HCT116 (cell line): Measurements from ENCODE around the gene RTN4RL2. TPM values are rescaled to one million over a fixed set of nuclear protein-coding genes. Genes with fewer than 3 reads are reported as not detected.
"Not testable (repeated sequence)": the region's sequence is repeated elsewhere in the genome, so short reads cannot be mapped to it uniquely, and the experiment has no call there.

Experiments
- ATAC-seq: fragments of 200-7000 bp; cut with Tn5 transposase; 2 replicates; pipeline ENCODE4 v1.9.1; 2020; ENCODE audit warnings: mild to moderate bottlenecking, moderate library complexity
- BruUV-seq: library from RNA; stranded (reverse); fragments of 400-500 nt; replicated peaks from 2 replicates; lab custom pipeline; 2021; lab: Mats Ljungman, UMichigan
- CTCF ChIA-PET: fragments of 300-600 bp; sonication (Branson Sonifier 250); formaldehyde crosslinking; loops from one replicate; lab custom pipeline; 2021; ENCODE audit warnings: antibody characterized with exemption; lab: Charles Lee
- POLR2A ChIA-PET: fragments of 300-600, 350-600 bp; sonication (Branson Sonifier 250); formaldehyde crosslinking; loops from one replicate; lab custom pipeline; 2021; ENCODE audit warnings: antibody characterized with exemption; lab: Charles Lee
- RAD21 ChIA-PET, 2 experiments: fragments of 300-600 bp; sonication (Branson Sonifier 250); formaldehyde crosslinking; loops; one replicate each; lab custom pipeline; 2023; ENCODE audit warnings: low total read pairs in 2 of 2; ENCODE audit not compliant: uncharacterized antibody in 2 of 2, unreplicated experiment in 2 of 2, low non-redundant PET in 1 of 2; lab: Charles Lee
- DNase-seq: peaks from one replicate; pipeline ENCODE4 v3.0.0-alpha.2; 2010; ENCODE audit warnings: low read depth, low spot score
- H2AFZ ChIP-seq: fragments of 200-600 bp; shearing (Covaris generic), sonication (generic); 2 replicates; pipeline ENCODE4 v1.6.1; 2017; ENCODE audit warnings: low read depth, mixed run types, mixed read lengths, antibody characterized with exemption, low read length; ENCODE audit not compliant: poor library complexity, severe bottlenecking
- H3K27ac ChIP-seq: 2 replicates; pipeline ENCODE4 v1.5.1; 2012; ENCODE audit warnings: low read depth, low read length
- H3K27me3 ChIP-seq: fragments of 200-600 bp; sonication (generic); 2 replicates; pipeline ENCODE4 v1.6.1; 2016; ENCODE audit warnings: mixed run types, low read length, mixed read lengths; ENCODE audit not compliant: insufficient read depth
- H3K36me3 ChIP-seq, 2 experiments: fragments of 200-500 bp in 1 of 2; fragments of 200-600 bp in 1 of 2; sonication (Bioruptor generic) in 1 of 2; sonication (generic) in 1 of 2; 2 replicates each; pipeline versions ENCODE4 v1.5.1 to v1.6.1; 2014 to 2016; ENCODE audit warnings: low read length in 2 of 2, inconsistent platforms in 1 of 2, mixed read lengths in 1 of 2, mixed run types in 1 of 2; ENCODE audit not compliant: insufficient read depth in 2 of 2, control insufficient read depth in 1 of 2
- H3K4me1 ChIP-seq, 2 experiments: fragments of 200-600 bp in 1 of 2; sonication (generic) in 1 of 2; 2 replicates each; pipeline versions ENCODE4 v1.5.1 to v1.6.1; 2012 to 2017; ENCODE audit warnings: low read length in 2 of 2, inconsistent platforms in 1 of 2, mild to moderate bottlenecking in 1 of 2, mixed read lengths in 1 of 2, mixed run types in 1 of 2, moderate library complexity in 1 of 2; ENCODE audit not compliant: insufficient read depth in 2 of 2, control insufficient read depth in 1 of 2
- H3K4me2 ChIP-seq: fragments of 200-600 bp; sonication (generic); 2 replicates; pipeline ENCODE4 v1.6.1; 2017; ENCODE audit warnings: mixed run types, low read length, mixed read lengths
- H3K4me3 ChIP-seq, 2 experiments: fragments of 200-600 bp in 1 of 2; sonication (generic) in 1 of 2; replicated peaks in 1 of 2; 2 replicates each; pipeline ENCODE4 v1.5.1; 2011 to 2016; ENCODE audit warnings: low read length in 2 of 2, control low read depth in 1 of 2, low read depth in 1 of 2, mild to moderate bottlenecking in 1 of 2, mixed read lengths in 1 of 2, mixed run types in 1 of 2
- H3K79me2 ChIP-seq: fragments of 200-600 bp; sonication (generic); 2 replicates; pipeline ENCODE4 v1.6.1; 2017; ENCODE audit warnings: mild to moderate bottlenecking, mixed run types, low read length, moderate library complexity, mixed read lengths; ENCODE audit not compliant: insufficient read depth
- H3K9ac ChIP-seq: fragments of 200-600 bp; sonication (generic); 2 replicates; pipeline ENCODE4 v1.6.1; 2016; ENCODE audit warnings: low read length, mixed read lengths
- H3K9me2 ChIP-seq: fragments of 200-600 bp; sonication (generic), shearing (Covaris generic); 2 replicates; pipeline ENCODE4 v1.6.1; 2017; ENCODE audit warnings: mixed run types, mild to moderate bottlenecking, moderate library complexity; ENCODE audit not compliant: insufficient read depth
- H3K9me3 ChIP-seq, 2 experiments: fragments of 200-500 bp in 1 of 2; fragments of 200-600 bp in 1 of 2; sonication (Bioruptor generic) in 1 of 2; sonication (generic) in 1 of 2; 2 replicates each; pipeline ENCODE4 v1.6.1; 2014 to 2017; ENCODE audit warnings: low read length in 2 of 2, mixed read lengths in 2 of 2, inconsistent platforms in 1 of 2, low read depth in 1 of 2, mild to moderate bottlenecking in 1 of 2, mixed run types in 1 of 2, moderate library complexity in 1 of 2; ENCODE audit not compliant: control insufficient read depth in 1 of 2, insufficient read depth in 1 of 2
- H4K20me1 ChIP-seq: fragments of 200-600 bp; sonication (generic), shearing (Covaris generic); 2 replicates; pipeline ENCODE4 v1.6.1; 2017; ENCODE audit warnings: mixed run types, mild to moderate bottlenecking, moderate library complexity; ENCODE audit not compliant: insufficient read depth
- EGR1 ChIP-seq: IDR thresholded peaks from 2 replicates; pipeline ENCODE4 v1.6.1; 2012; ENCODE audit warnings: low read depth
- ELF1 ChIP-seq: IDR thresholded peaks from 2 replicates; pipeline ENCODE4 v1.6.1; 2012; ENCODE audit warnings: low read depth, borderline replicate concordance
- JUND ChIP-seq: IDR thresholded peaks from 2 replicates; pipeline ENCODE4 v1.6.1; 2012
- POLR2AphosphoS5 ChIP-seq: IDR thresholded peaks from 2 replicates; pipeline ENCODE4 v1.6.1; 2011; ENCODE audit warnings: mild to moderate bottlenecking, low read depth, low read length, moderate library complexity
- SIN3A ChIP-seq: IDR thresholded peaks from 2 replicates; pipeline ENCODE4 v1.6.1; 2012; ENCODE audit warnings: low read depth
- SP1 ChIP-seq: IDR thresholded peaks from 2 replicates; pipeline ENCODE4 v1.6.1; 2012; ENCODE audit warnings: low read depth
- SRF ChIP-seq: IDR thresholded peaks from 2 replicates; pipeline ENCODE4 v1.6.1; 2012; ENCODE audit warnings: low read depth
- intact Hi-C: fragments of 100-400 bp; cut with micrococcal nuclease; formaldehyde crosslinking; loops from 2 replicates; pipeline ENCODE4 v1.10.0; 2022
- total RNA-seq: library from RNA; stranded (reverse); gene quantifications from one replicate; pipeline ENCODE4 v1.2.1, GENCODE V29; 2021; ENCODE audit not compliant: unreplicated experiment
- TF ChIP-seq, protein P1 (sequence below): IDR thresholded peaks from 2 replicates; pipeline ENCODE4 v1.6.1; 2012
- TF ChIP-seq, protein P2 (sequence below): IDR thresholded peaks from 2 replicates; pipeline ENCODE4 v1.6.1; 2012; ENCODE audit warnings: low read depth
- TF ChIP-seq, protein P3 (sequence below): IDR thresholded peaks from 2 replicates; pipeline ENCODE4 v1.6.1; 2011; ENCODE audit warnings: mild to moderate bottlenecking, low read length, moderate library complexity; ENCODE audit not compliant: insufficient replicate concordance; ENCODE audit errors: extremely low read depth

RTN4RL2 gene
- total RNA-seq, 1 experiment from 2014 or later: 24.0 TPM

DNA sequence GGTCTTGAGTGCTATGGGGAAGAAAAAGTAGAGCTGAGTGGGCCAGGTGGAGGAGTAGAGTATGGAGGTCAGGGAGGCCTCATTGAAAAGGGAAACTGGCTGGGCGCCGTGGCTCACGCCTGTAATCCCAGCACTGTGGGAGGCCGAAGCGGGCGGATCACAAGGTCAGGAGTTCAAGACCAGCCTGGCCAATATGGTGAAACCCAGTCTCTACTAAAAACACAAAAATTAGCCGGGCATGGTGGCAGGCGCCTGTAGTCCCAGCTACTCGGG is 15.3 kb upstream of the RTN4RL2 start:
- H3K27ac ChIP-seq, BruUV-seq, H3K9me2 ChIP-seq, RAD21 ChIA-PET, ATAC-seq, H3K4me2 ChIP-seq, intact Hi-C loops, H4K20me1 ChIP-seq, H3K79me2 ChIP-seq, POLR2A ChIA-PET, H3K9ac ChIP-seq, DNase-seq, H3K36me3 ChIP-seq, H3K9me3 ChIP-seq, H2AFZ ChIP-seq, H3K4me3 ChIP-seq, H3K27me3 ChIP-seq: not testable (repeated sequence)
- CTCF ChIA-PET: interaction anchor here (1.5 kb wide), 1 partner anchor 13 kb away, joined by 8 read pairs; no protein-coding TSS in a partner anchor
- H3K4me1 ChIP-seq: peaks cover 0 to 10% of the 10 kb centered on the region in 2 experiments; a peak in 2 of 4 replicates

DNA sequence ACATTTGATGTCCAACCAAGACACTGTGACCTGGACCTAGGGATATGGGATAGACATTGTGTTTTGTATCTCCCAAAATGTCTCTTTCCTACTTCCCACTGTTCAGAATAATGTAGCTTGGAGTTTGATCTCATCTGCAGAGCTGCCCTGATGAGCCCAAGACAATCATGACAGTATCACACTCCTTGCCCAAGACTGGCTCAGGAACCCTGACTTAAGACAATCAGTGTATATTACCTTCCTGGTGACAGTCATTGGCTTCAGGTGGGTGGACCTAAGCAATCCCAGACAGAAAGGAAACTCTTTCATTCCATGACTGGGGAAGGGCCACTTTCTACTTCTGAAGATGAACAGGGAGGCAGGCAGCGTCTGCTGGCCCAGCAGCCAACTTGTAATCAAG is 14.3 kb upstream of the RTN4RL2 start:
- intact Hi-C loops: no loop called here
- H3K4me1 ChIP-seq: peaks cover 0 to 10% of the 10 kb centered on the region in 2 experiments; a peak in 2 of 4 replicates
- no TSS peak for BruUV-seq
- H3K9me2 ChIP-seq: no peaks in the 10 kb centered on the region
- H3K27me3 ChIP-seq: no peaks in the 10 kb centered on the region
- DNase-seq (no peak), ATAC-seq (no peak)
- no peak overlapping the region for H3K4me3 ChIP-seq
- CTCF ChIA-PET: no interaction called here
- no peaks in the 10 kb centered on the region for H3K79me2 ChIP-seq
- no peak overlapping the region for H3K9ac ChIP-seq
- RAD21 ChIA-PET: no interaction called here
- POLR2A ChIA-PET: no interaction called here
- no peak overlapping the region for H3K4me2 ChIP-seq
- H4K20me1 ChIP-seq: no peaks in the 10 kb centered on the region
- H3K9me3 ChIP-seq: no peaks in the 10 kb centered on the region
- no peak overlapping the region for H2AFZ ChIP-seq
- H3K27ac ChIP-seq: no peak overlapping the region
- no peaks in the 10 kb centered on the region for H3K36me3 ChIP-seq
- TF ChIP-seq, protein P1, sequence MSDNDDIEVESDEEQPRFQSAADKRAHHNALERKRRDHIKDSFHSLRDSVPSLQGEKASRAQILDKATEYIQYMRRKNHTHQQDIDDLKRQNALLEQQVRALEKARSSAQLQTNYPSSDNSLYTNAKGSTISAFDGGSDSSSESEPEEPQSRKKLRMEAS: no peak
- TF ChIP-seq, protein P2, sequence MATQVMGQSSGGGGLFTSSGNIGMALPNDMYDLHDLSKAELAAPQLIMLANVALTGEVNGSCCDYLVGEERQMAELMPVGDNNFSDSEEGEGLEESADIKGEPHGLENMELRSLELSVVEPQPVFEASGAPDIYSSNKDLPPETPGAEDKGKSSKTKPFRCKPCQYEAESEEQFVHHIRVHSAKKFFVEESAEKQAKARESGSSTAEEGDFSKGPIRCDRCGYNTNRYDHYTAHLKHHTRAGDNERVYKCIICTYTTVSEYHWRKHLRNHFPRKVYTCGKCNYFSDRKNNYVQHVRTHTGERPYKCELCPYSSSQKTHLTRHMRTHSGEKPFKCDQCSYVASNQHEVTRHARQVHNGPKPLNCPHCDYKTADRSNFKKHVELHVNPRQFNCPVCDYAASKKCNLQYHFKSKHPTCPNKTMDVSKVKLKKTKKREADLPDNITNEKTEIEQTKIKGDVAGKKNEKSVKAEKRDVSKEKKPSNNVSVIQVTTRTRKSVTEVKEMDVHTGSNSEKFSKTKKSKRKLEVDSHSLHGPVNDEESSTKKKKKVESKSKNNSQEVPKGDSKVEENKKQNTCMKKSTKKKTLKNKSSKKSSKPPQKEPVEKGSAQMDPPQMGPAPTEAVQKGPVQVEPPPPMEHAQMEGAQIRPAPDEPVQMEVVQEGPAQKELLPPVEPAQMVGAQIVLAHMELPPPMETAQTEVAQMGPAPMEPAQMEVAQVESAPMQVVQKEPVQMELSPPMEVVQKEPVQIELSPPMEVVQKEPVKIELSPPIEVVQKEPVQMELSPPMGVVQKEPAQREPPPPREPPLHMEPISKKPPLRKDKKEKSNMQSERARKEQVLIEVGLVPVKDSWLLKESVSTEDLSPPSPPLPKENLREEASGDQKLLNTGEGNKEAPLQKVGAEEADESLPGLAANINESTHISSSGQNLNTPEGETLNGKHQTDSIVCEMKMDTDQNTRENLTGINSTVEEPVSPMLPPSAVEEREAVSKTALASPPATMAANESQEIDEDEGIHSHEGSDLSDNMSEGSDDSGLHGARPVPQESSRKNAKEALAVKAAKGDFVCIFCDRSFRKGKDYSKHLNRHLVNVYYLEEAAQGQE: no peak
- TF ChIP-seq SRF: no peak
- TF ChIP-seq, protein P3, sequence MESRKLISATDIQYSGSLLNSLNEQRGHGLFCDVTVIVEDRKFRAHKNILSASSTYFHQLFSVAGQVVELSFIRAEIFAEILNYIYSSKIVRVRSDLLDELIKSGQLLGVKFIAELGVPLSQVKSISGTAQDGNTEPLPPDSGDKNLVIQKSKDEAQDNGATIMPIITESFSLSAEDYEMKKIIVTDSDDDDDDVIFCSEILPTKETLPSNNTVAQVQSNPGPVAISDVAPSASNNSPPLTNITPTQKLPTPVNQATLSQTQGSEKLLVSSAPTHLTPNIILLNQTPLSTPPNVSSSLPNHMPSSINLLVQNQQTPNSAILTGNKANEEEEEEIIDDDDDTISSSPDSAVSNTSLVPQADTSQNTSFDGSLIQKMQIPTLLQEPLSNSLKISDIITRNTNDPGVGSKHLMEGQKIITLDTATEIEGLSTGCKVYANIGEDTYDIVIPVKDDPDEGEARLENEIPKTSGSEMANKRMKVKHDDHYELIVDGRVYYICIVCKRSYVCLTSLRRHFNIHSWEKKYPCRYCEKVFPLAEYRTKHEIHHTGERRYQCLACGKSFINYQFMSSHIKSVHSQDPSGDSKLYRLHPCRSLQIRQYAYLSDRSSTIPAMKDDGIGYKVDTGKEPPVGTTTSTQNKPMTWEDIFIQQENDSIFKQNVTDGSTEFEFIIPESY: no peak
- TF ChIP-seq POLR2AphosphoS5: no peak
- TF ChIP-seq EGR1: no peak
- TF ChIP-seq JUND: no peak
- TF ChIP-seq ELF1: no peak
- no peak for TF ChIP-seq SP1
- TF ChIP-seq SIN3A: no peak
